Measurements from ENCODE around the gene LMCD1.

The LMCD1 gene

GRCh38 chr3:8484409-8485140 lies 17.0 kb upstream of the LMCD1 start:
- DNase-seq (ENCODE audit: low read depth), result no peak

GRCh38 chr3:8485141-8485870 lies 16.3 kb upstream of the LMCD1 start:
- no peak for DNase-seq (ENCODE audit: low read depth)

GRCh38 chr3:8485943-8486342 lies 15.7 kb upstream of the LMCD1 start:
- DNase-seq (ENCODE audit: low read depth), result no peak

GRCh38 chr3:8486434-8486833 lies 15.2 kb upstream of the LMCD1 start:
- DNase-seq (ENCODE audit: low read depth), result no peak

- DNase-seq (ENCODE audit: low read depth), result no peak
Observed at GRCh38 chr3:8486936-8487335, 14.7 kb upstream of the LMCD1 start.

- DNase-seq (ENCODE audit: low read depth), result no peak
Observed at GRCh38 chr3:8488411-8488810, 13.2 kb upstream of the LMCD1 start.

- DNase-seq (ENCODE audit: low read depth), result no peak
Observed at GRCh38 chr3:8488877-8489276, 12.7 kb upstream of the LMCD1 start.

GRCh38 chr3:8489278-8489792 lies 12.3 kb upstream of the LMCD1 start:
- DNase-seq (ENCODE audit: low read depth), result no peak

- no peak for DNase-seq (ENCODE audit: low read depth)
Observed at GRCh38 chr3:8490079-8490552, 11.5 kb upstream of the LMCD1 start.

- no peak for DNase-seq (ENCODE audit: low read depth)
Observed at GRCh38 chr3:8491271-8492144, 10.1 kb upstream of the LMCD1 start.

- no peak for DNase-seq (ENCODE audit: low read depth)
Observed at GRCh38 chr3:8492744-8493511, 8.7 kb upstream of the LMCD1 start.

- DNase-seq (ENCODE audit: low read depth), result no peak
Observed at GRCh38 chr3:8493744-8494143, 7.9 kb upstream of the LMCD1 start.

GRCh38 chr3:8494327-8494726 lies 7.3 kb upstream of the LMCD1 start:
- DNase-seq (ENCODE audit: low read depth), result no peak

- DNase-seq (ENCODE audit: low read depth), result no peak
Observed at GRCh38 chr3:8497582-8497981, 4.0 kb upstream of the LMCD1 start.

- DNase-seq (ENCODE audit: low read depth), result no peak
Observed at GRCh38 chr3:8499181-8499611, 2.4 kb upstream of the LMCD1 start.

- DNase-seq (ENCODE audit: low read depth), result no peak
Observed at GRCh38 chr3:8500319-8500988, 1.2 kb upstream of the LMCD1 start.

- no peak for DNase-seq (ENCODE audit: low read depth)
Observed at GRCh38 chr3:8500989-8501370, 643 bp upstream of the LMCD1 start.

GRCh38 chr3:8503461-8503860 lies 1.8 kb downstream of the LMCD1 start:
- no peak for DNase-seq (ENCODE audit: low read depth)

- DNase-seq (ENCODE audit: low read depth), result no peak
Observed at GRCh38 chr3:8503871-8504610, 2.4 kb downstream of the LMCD1 start.

GRCh38 chr3:8504611-8504973 lies 3.0 kb downstream of the LMCD1 start:
- no peak for DNase-seq (ENCODE audit: low read depth)
